ENCODE data around the gene SCUBE2. TPM values are rescaled to one million over a fixed set of nuclear protein-coding genes. Genes with fewer than 3 reads are reported as not detected.
"Not testable (repeated sequence)": the region's sequence is repeated elsewhere in the genome, so short reads cannot be mapped to it uniquely, and the experiment has no call there.

SCUBE2 gene
- polyA plus RNA-seq, 2 of the 4 experiments (the other 2 are of a cell fraction) = 0.49 to 0.63 TPM

DNA sequence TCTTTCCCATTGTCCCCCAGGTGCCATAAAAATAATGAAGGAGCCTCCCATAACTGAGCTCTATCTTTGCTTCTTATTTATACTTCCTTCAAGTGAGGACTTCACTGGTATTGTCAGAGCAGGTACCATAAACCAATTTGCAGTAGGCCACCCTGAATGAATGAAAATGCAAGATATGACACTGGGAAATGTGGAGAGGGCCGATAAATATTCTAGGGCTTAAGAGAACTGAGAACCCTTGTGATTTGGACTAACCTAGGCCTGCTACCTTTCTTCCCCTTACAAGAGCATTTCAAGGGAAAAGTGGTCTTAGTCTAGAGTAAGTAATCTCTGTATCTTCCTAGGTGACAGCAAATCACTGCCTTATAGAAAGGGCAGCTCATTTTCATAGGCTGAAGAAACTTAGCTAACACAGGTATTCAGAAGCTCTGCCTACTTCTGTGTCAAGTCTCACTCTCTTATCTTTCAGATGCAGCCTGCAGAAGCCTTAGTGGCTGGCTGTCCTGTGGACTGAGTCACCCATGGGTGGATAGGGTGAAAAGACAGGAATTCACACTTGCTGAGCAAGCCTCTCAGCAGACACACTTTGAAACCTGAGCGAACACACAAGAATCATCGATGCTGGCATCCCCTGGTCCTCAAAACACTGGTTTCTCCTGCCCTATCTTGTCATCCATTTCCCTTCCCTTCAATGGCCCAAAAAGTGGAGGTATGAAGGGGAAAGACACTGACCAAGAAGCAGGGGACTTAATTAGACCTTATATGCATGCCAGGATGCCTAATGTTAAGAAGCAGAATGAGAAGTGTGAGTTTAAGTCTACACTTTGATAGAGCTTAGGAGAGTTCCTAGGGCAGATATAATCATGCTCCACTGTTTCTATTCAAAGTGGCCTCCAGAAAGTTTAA lies 102.8 kb downstream of the SCUBE2 start:
- Histone ChIP-seq H3K4me1 (no peaks in the 10 kb centered on the region), H3K4me3 (no peak overlapping the region), H3K27ac (no peak overlapping the region), H3K4me2 (no peak overlapping the region), H3K9me3 (no peaks in the 10 kb centered on the region)
- ATAC-seq (peak; percentile 44 to 57; a peak in 4 of 6 replicates), DNase-seq (ENCODE audit: low read depth in 1 of 2, low spot score in 1 of 2) (no peak), FAIRE-seq (no peak)
- CTCF ChIA-PET = interaction anchor here (0.8 to 1.5 kb wide), 4 partner anchors 9 to 29 kb away, joined by 3 to 4 read pairs (median 3); no protein-coding TSS in a partner anchor
- POLR2A ChIA-PET = no interaction called here
- WGBS (ENCODE audit: missing lambda C conversion rate) = 29% methylated on average over 3 of the region's 3 CpGs
- TF ChIP-seq RNF2 (IDR thresholded peaks at IDR 0.05; ENCODE audit: borderline replicate concordance, low read depth) (no peak), RAD21 (conservative IDR thresholded peaks at IDR 0.05 in 1 of 2, IDR thresholded peaks at IDR 0.05 in 1 of 2) (no peak), MYC (IDR thresholded peaks at IDR 0.05; ENCODE audit: borderline replicate concordance, low read length) (no peak), CHD4 (IDR thresholded peaks at IDR 0.05; ENCODE audit: borderline replicate concordance) (no peak), NPAS2 (CRISPR knock-in tag; IDR thresholded peaks at IDR 0.05; ENCODE audit: borderline replicate concordance) (no peak), POLR2A (IDR thresholded peaks at IDR 0.05; ENCODE audit: low read length) (no peak)
- TF ChIP-seq, protein P1, sequence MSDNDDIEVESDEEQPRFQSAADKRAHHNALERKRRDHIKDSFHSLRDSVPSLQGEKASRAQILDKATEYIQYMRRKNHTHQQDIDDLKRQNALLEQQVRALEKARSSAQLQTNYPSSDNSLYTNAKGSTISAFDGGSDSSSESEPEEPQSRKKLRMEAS (IDR thresholded peaks at IDR 0.05) = no peak

DNA sequence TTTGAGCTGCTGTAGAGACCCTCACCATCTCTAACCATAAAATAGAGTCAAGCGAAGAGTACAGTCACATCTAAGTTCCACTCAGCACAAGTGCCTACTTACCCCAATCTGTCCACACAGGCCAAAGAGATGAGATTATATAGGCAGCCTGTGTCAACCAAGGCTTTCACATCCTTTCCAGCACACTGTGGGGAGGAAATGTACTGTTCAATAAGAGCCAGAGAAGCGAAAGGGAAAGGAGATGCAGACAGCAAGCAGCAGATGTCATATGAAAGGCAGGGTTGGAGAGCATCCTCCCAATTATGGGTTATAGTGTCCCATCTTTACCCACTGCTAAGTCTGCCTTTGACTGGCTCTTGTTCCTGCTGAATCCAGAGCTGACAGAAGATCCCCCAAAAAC lies 104.0 kb downstream of the SCUBE2 start:
- H3K4me3 ChIP-seq = no peak overlapping the region
- DNase-seq (ENCODE audit: low read depth in 1 of 2, low spot score in 1 of 2) = no peak
- TF ChIP-seq, protein P2, sequence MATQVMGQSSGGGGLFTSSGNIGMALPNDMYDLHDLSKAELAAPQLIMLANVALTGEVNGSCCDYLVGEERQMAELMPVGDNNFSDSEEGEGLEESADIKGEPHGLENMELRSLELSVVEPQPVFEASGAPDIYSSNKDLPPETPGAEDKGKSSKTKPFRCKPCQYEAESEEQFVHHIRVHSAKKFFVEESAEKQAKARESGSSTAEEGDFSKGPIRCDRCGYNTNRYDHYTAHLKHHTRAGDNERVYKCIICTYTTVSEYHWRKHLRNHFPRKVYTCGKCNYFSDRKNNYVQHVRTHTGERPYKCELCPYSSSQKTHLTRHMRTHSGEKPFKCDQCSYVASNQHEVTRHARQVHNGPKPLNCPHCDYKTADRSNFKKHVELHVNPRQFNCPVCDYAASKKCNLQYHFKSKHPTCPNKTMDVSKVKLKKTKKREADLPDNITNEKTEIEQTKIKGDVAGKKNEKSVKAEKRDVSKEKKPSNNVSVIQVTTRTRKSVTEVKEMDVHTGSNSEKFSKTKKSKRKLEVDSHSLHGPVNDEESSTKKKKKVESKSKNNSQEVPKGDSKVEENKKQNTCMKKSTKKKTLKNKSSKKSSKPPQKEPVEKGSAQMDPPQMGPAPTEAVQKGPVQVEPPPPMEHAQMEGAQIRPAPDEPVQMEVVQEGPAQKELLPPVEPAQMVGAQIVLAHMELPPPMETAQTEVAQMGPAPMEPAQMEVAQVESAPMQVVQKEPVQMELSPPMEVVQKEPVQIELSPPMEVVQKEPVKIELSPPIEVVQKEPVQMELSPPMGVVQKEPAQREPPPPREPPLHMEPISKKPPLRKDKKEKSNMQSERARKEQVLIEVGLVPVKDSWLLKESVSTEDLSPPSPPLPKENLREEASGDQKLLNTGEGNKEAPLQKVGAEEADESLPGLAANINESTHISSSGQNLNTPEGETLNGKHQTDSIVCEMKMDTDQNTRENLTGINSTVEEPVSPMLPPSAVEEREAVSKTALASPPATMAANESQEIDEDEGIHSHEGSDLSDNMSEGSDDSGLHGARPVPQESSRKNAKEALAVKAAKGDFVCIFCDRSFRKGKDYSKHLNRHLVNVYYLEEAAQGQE (IDR thresholded peaks at IDR 0.05) = no peak
- no peak for TF ChIP-seq HDAC2 (IDR thresholded peaks at IDR 0.05)
- TF ChIP-seq RFX5 (IDR thresholded peaks at IDR 0.05) = no peak
- TF ChIP-seq HEYL (CRISPR knock-in tag; IDR thresholded peaks at IDR 0.05) = no peak
- TF ChIP-seq, protein P3, sequence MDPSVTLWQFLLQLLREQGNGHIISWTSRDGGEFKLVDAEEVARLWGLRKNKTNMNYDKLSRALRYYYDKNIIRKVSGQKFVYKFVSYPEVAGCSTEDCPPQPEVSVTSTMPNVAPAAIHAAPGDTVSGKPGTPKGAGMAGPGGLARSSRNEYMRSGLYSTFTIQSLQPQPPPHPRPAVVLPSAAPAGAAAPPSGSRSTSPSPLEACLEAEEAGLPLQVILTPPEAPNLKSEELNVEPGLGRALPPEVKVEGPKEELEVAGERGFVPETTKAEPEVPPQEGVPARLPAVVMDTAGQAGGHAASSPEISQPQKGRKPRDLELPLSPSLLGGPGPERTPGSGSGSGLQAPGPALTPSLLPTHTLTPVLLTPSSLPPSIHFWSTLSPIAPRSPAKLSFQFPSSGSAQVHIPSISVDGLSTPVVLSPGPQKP (IDR thresholded peaks at IDR 0.05; ENCODE audit: low read depth, low read length) = no peak
- TF ChIP-seq RAD21 (conservative IDR thresholded peaks at IDR 0.05 in 1 of 2, IDR thresholded peaks at IDR 0.05 in 1 of 2) = no peak
- TF ChIP-seq POLR2A (IDR thresholded peaks at IDR 0.05; ENCODE audit: low read length) = no peak
- TF ChIP-seq CBX2 (IDR thresholded peaks at IDR 0.05; ENCODE audit: borderline replicate concordance, low read depth) = no peak
- no peak for TF ChIP-seq ZFP36 (IDR thresholded peaks at IDR 0.05; ENCODE audit: borderline replicate concordance, partially characterized antibody)
- TF ChIP-seq, protein P4, sequence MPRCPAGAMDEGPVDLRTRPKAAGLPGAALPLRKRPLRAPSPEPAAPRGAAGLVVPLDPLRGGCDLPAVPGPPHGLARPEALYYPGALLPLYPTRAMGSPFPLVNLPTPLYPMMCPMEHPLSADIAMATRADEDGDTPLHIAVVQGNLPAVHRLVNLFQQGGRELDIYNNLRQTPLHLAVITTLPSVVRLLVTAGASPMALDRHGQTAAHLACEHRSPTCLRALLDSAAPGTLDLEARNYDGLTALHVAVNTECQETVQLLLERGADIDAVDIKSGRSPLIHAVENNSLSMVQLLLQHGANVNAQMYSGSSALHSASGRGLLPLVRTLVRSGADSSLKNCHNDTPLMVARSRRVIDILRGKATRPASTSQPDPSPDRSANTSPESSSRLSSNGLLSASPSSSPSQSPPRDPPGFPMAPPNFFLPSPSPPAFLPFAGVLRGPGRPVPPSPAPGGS (IDR thresholded peaks at IDR 0.05) = no peak
- no peak for TF ChIP-seq ESRRA (IDR thresholded peaks at IDR 0.05; ENCODE audit: borderline replicate concordance, low read length)
- no peak for TF ChIP-seq NPAS2 (CRISPR knock-in tag; IDR thresholded peaks at IDR 0.05; ENCODE audit: borderline replicate concordance)
- TF ChIP-seq SMC3 (IDR thresholded peaks at IDR 0.05) = no peak
- no peak overlapping the region for H3K27ac ChIP-seq
- 69% methylated on average over 2 of the region's 2 CpGs for WGBS (ENCODE audit: missing lambda C conversion rate)
- CTCF ChIA-PET = interaction anchor here (0.8 to 1.5 kb wide), 2 partner anchors 16 to 28 kb away, joined by 3 to 4 read pairs; no protein-coding TSS in a partner anchor
- H3K4me1 ChIP-seq = no peaks in the 10 kb centered on the region
- no peaks in the 10 kb centered on the region for H3K9me3 ChIP-seq
- no peak overlapping the region for H3K4me2 ChIP-seq
- ATAC-seq = no peak
- FAIRE-seq = no peak
- POLR2A ChIA-PET = no interaction called here

DNA sequence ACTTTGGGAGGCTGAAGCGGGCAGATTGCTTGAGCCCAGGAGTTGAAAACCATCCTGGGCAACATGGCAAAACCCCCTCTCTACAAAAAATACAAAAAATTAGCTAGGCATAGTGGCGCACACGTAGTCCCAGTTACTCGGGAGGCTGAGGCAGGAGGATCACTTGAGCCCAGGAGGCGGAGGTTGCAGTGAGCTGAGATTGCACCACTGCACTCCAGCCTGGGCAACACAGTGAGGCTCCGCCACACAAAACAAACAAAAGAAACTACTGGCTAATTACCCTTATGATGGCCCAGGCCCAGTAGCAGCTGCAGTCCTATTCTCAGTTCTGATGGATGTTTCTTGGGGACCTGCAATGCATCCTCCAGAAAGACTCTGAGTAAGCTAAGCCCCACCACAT lies 104.6 kb downstream of the SCUBE2 start:
- ATAC-seq; POLR2A ChIA-PET; DNase-seq (ENCODE audit: low read depth in 1 of 2, low spot score in 1 of 2); H3K27ac ChIP-seq; H3K4me1 ChIP-seq; FAIRE-seq; H3K4me2 ChIP-seq; H3K9me3 ChIP-seq; H3K4me3 ChIP-seq: not testable (repeated sequence)
- WGBS (ENCODE audit: missing lambda C conversion rate) = 89% methylated on average over 6 of the region's 6 CpGs
- CTCF ChIA-PET = interaction anchor here (0.8 kb wide), 1 partner anchor 10 kb away, joined by 5 read pairs; no protein-coding TSS in a partner anchor

Measured in A549 (cell line).